Stimulated activated naive CD4-positive, alpha-beta T cell treated with Interleukin-2 at 50 U/mL for 16 hours (primary cell): ENCODE data around the gene APBB2.

Experiments used
- DNase-seq: peaks from one replicate; lab custom pipeline; 2025; lab: John Stamatoyannopoulos, UW

The APBB2 gene

DNA sequence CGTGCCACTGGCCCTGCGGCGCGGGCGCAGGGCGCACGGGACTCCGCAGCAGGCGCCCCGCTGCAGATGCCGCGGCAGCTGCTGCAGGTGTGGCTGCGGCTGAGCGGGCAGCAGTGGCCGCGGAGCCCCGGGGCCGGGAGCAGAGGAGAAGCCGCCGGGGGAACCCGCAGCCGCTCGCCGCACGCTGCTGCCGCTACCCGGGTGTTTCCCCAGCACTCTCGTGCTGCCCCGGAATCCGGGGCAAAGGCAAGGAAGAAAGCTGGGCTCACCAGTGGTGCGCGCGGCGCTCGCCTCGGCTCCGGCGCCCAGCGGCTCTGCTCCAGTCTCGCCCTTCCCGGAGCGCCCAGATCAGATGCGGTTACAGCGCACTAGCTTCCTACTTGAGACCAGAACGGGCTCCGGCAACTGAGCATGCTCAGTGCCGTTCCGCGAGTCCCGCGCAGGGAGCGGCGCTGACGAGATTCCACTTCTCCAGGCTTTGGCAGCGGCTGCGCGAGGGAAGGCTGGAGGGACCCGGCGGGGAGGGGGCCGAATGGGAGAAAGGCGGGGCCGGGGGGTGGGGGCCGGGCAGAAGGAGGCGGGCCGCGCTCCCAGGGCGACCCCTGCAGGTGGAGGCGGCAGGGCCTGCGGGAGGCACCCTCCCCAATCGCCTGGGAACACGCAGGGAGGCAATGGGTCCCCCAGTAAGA lies at the start of gene APBB2:
Gene APBB2 (minus strand): TSS at position 407 of the 689 bp plus-strand sequence. CDS start 181,288 bp downstream, outside the sequence.
- DNase-seq: peak; percentile 12

DNA sequence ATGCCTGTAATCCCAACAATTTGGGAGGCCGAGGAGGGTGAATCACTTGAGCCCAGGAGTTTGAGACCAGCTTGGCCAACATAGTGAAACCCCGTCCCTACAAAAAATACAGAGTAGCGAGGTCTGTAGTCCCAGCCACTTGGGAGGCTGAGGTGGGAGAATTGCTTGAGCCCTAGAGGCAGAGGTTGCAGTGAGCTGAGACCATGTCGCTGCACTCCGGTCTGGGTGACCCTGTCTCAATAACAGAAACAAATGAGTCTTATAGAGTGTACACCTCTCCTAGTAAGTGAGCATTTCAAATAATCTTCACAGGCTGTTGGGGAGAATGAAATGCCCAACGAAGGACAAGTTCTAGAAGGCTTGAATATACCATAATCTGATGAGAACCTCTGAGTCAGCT lies 47.9 kb upstream of the APBB2 start:
- no peak for DNase-seq

DNA sequence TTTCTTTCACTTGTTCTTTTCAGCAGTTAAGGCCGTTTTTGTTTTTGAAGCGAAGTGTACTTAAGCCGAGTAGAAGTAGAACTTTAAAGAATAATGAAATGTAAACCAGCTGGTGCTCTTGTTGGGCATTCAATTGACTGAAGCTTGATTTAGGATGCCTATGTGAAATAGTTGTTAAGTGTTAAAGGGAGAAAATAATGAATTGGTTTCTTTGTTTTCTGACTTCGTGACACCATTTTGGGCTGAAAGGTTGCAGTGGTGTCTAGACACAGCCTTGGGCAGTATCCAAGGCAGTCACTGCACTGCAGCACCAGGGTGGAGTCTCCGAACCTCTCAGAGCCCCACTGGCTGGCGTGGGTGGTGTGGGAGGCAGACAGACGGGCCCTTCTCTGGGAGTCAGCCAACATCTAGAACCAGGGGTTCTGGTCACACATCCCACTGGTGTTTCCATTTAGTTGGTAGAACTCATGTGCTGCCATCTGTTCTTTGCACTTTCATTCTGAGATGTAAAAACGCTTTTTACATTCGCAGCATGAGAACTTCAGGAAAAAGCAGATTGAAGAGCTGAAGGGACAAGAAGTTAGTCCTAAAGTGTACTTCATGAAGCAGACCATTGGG lies 45.9 kb upstream of the APBB2 start:
- DNase-seq: no peak

DNA sequence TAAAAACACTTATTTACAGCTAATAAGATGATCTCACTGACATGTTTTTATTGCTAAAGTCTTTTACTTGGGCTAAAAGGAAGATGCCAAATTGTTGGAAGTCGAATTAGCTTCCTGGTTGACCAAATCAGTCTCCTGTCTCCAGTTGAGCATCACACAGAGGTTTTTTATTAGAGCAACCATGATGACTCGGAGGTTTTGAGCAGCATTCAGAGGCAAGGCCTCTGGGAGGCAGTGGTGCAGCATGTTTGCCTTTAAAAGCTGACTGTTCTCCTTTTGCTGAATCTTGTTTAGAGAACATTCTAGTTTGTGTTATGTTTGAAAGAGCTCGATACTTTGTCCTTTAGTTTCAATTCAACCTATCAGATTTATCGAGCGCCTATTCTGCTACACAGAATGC lies 44.4 kb upstream of the APBB2 start:
- no peak for DNase-seq

DNA sequence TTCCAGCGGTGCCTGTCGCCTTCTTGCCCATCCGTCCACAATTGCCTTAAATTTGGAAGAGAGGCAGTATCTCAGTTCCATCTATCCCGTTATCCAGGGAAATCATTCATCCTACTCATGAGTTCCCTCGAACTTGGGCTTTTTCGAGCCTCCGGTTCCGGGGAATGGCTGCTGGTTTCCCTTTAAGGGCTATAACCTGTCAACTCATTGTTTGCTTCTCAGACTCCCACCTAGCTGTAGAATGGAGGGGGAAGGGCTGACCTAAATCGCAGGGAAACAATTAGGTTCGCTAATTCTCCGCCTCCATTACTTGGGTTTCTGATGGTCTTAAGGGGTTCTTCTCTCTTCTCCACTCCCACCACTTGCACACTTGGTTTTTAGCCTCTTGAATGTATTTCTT lies 43.6 kb upstream of the APBB2 start:
- DNase-seq: no peak

DNA sequence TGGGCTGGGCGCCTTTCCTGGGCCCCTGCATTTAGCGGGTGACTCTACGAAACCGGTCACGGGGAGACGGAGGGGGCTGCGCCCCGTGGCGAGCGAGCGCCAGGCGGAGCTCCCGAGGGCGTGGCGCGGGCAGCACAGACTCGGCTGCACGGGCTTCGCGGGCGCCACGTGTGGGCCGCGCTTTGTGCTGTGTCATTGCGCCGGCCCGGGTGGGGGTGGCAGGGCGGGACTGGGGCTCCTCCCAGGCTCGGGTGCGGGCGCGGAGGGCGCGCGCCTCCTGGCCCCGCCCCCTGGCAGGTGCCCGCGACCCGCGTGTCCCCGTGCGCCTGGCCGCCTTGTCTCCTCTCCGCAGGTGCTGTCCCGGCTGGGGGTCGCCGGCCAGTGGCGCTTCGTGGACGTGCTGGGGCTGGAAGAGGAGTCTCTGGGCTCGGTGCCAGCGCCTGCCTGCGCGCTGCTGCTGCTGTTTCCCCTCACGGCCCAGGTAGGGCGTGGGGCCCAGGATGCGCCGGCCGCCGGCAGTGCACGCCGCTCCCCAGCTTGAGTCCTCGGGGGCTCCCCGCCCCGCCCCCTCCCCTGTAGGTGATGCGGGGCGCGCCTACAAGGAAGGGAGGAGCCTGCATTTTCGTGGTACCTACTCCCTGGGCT lies 43.0 kb upstream of the APBB2 start:
- DNase-seq: peak; percentile 28

DNA sequence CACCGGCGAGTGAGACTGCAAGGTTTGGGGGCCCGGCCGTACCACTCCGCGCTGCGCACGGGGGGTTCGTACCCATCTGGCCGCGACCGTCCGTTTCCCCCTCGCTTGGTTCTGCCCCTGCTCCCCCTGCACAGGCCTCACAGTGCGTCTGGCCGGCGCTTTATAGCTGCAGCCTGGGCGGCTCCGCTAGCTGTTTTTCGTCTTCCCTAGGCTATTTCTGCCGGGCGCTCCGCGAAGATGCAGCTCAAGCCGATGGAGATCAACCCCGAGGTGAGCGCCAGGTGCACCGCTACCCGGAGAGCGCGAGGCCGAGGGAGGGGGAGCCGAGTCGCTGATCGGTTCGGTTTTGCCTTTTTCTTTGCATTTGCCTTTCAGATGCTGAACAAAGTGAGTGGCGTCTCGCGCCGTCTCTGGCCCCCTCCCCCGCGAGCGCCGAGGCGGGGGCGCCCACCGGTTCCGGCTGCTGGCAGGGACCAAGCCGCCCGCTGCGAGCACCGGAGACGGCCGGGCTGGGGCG lies 42.5 kb upstream of the APBB2 start, which contains the start of gene UCHL1:
Gene UCHL1 (plus strand): TSS at position 189 of the 517 bp plus-strand sequence. CDS start 49 bp downstream, at position 238.
- DNase-seq: no peak

DNA sequence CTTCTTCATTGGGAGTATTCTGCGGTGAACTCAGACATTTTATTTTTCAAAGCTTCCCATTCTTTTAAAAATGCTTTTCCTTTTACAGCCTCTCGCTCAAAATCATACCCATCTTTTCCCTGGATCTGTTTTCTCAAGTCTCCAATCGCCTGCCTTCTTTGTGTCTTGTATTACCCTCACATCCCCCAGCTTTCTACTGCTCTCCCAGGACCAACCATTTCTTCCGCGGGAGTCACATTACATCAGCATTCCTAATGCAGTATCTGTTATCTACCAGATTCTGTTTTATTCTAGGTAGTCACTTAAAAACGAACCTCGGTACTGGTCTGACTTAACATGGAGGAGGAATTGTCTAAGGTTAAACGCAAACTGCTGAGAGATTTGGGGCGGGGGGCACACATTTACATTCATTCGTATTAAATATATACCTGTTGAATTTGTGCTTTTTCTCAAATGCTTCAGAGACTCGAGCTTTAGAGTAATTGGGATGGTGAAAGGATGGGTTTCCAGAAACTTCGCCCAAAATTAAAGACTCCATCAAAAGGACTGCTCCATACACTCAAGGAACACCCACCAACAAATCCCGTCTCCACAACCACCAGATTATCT lies 41.9 kb upstream of the APBB2 start:
- no peak for DNase-seq

DNA sequence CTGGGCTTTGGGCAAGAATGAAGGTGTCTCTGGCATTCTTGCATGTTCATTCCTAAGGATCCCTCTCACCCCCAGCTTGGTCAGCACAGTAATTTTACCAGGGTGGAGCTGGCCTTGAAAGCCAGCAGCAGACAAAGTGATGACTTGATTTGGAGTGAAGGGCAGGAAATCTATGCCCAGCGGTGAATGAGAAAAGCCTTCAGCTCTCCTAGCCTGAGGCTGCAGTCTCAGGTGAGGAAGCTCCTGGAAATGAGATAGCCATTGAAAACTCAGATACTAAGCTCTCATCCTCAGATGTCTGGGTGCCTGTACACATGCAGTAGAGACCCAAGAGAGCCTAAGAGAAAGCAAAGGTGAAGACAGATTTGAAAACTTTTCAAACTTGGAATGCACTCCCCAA lies 31.6 kb upstream of the APBB2 start:
- DNase-seq: no peak

DNA sequence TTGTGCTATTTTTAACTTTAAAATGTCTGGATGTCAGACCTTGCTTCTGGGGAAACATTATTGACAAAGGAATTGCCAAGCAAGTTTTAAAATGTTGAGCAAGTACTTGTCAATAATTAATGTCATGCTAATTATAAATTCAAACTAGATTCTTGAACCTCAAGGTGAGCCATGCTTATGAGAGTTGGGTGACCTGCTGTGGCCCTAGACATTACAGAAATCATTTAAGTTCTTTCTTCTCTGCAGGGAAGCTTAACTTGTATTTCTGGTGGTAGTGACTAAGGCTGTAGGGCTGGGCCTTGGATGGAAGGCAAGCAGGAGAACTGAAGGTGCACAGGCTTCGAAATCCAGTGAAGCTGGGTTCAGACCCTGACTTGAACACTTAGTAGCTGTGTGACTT lies 27.6 kb upstream of the APBB2 start:
- no peak for DNase-seq

DNA sequence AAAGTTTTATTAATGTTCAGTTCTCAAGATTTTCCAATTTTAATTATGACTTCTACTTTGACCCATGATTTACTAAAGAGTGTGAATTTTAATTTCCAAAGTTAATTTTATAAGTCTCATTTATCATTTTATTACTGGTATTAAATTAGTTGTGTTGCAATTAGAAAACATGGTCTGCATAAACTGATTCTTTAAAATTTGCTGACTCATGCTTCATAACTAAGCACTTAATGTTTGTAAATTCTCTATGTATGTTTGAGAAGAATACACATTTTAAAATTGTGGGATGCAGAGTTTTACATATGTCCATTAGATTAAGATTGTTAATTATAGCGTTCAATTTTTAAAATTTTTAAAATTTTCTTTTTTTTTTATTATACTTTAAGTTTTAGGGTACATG lies 22.2 kb upstream of the APBB2 start:
- no peak for DNase-seq

DNA sequence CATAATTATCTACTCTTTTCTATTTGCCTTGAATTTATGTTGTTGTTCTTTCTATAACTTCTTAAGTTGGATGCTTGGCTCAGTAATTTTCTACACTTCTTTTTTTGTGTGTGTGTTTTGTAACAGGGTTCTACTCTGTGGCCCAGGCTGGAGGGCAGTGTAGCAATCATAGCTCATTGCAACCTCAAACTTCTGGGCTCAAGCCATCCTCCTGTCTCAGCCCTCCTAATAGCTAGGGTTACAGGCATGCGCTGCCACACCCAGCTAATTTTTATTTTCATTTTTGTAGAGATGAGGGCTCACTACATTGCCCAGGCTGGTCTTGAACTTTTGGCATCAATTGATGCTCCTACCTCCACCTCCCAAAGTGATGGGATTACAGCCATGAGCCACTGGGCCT lies 21.7 kb upstream of the APBB2 start:
- DNase-seq: no peak

DNA sequence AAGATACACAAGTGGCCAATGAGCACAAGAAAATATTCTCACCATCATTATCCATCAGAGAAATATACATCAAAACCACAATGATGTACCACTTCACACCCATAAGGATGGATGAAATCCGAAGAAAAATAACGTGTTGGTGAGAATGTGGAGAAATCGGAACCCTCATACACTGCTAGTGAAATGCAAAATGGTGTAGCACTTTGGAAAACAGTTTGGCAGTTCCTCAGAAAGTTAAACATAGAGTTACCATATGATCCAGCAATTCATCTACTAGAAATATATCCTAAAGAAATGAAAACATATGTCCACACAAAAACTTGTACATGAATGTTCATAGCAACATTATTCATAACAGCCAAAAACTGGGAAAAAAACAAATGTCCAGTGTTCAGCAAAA lies 18.5 kb upstream of the APBB2 start:
- no peak for DNase-seq

DNA sequence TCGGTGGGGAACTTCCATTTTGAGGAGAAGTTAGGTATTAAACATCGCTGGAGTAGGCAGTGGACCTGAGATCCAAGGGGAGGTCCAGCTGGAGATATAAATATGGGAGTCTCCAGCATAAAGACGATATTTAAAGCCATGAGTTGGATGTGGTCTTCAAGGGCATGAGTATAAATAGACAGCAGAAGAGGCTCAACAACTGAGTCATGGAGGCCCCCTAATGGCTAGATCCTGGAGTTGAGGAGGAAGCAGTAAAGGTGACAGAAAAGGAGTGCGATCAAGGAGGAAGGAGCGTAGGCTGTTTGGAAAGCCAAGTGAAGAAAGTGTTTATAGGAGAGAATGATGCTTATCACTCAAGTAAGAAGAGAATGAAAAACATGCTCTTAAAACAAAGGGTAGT lies 18.1 kb upstream of the APBB2 start:
- no peak for DNase-seq

DNA sequence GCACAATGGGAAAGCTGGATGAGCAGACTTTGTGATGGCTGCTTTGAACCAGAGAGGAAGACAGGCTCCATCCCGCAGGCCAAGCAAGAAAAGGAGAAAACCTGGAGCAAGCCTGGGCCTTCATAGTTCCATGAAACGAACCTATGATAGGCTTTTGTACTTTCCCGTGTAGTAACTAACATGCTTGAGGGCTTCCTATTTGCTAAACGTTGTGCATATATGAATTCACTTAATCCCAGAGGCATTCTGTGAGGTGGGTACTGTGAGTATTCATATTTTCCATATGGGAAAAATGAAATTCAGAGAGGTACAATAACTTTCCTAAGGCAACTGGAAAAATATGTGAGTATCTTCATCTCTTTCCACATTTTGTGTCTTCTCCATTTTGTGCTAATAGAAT lies 13.6 kb upstream of the APBB2 start:
- DNase-seq: no peak

DNA sequence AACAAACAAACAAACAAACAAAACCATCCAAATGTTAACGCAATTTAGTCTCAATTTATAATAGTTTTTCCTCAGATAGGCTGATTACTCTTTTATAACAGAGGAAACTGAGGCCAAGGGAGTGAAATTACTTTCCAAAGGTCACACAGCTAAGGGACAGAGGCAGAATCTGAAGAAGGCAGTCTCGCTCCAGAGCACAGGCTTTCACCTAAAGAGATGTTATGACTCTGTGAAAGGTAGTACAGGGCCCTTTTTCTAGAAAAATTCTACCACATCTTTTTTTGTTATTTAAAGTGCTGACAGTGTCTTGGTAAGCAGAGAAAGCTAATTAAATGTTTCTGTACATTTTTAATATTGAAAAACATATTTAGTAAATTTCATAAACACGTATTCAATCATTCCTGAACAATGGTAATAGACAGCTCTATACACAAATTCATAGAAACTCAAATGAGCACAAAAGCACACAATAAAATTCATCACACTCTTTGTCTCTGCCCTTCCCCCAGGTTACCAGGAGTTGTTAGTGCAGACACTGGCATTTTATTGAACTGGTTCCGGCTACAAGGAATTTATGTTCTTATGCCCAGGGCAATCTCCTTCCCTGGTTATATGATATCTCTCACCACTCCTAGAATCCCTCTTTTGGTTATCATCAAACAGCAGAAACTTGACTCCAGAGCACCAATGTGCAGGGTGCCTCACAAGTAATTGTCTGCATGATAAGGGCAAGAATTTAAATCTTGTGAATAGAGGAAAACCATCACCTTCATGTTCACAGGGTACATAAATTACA lies 7.7 kb upstream of the APBB2 start:
- DNase-seq: no peak

DNA sequence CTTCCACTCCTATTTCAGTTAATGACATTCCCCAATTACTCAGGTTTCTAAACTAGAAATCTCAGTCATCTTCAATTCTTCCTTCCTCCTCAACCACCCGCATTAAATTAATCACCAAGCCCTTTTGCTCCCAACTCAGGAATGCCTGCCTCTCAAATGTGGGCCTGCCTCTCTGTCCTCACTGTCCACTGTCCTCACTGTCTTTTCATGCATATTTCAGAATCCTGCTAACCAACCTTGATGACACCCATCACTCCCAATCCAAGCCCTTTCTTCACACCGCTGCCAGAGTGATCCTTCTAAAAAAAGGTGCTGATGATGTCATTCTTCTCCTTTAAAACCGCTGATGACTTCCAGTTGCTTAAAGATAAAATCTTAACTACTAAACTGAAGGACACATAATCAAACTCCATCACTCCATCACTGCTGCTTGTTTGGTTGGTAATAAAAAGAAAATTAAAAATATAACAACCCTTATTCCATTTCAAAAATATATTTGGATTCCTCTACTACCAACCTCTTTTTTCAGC lies 5.1 kb upstream of the APBB2 start:
- no peak for DNase-seq

DNA sequence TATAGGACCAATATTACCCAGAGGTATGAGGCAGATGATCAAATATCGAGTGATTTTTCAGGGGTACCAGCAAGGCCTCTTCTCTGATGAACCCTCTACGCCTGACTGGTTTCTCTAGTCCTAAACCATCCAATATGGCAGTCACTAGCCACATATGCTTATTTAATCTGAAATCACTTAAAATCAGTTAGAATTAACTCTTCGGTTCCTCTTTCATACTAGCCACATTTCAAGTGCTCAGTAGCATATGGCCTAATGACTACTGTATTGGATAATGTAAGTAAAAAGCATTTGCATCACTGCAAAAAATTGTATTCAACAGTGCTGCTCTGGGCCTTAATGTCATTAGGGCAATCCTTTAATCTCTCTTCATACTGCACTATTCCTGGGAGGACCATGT lies 4.4 kb upstream of the APBB2 start:
- DNase-seq: no peak

DNA sequence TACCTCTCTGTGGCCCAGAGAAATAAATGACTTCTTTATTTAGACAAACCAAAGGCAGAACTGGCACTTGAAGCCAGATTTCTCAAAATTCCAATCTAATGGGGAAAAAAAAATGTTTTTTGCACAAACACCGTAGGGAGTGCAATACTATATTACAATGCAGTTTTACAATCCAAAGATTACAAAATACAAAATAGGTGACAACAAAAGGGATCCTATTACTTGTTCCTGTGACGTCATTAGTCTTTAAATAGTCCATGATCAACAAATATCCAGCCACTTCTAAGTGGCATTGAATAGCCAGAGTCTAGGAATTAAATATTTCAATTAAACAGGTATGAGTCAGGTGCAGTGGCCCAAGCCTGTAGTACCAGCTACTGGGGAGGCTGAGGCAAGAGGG lies 3.0 kb upstream of the APBB2 start:
- DNase-seq: no peak

DNA sequence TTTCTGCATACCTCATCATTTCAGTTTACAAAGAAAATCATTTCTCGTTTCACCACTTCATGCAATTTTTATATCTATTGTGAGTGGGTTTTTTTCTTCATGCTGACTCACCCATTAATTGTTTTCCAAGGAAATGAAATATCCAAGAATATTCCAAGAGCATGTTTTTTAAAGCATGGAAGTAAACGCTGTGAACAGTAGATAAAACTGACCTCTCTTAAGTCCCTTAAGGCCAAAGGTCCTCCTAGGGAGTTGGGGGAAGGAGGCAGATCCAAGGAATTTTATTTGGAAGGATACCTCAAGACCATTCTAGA lies 2.6 kb upstream of the APBB2 start:
- no peak for DNase-seq

DNA sequence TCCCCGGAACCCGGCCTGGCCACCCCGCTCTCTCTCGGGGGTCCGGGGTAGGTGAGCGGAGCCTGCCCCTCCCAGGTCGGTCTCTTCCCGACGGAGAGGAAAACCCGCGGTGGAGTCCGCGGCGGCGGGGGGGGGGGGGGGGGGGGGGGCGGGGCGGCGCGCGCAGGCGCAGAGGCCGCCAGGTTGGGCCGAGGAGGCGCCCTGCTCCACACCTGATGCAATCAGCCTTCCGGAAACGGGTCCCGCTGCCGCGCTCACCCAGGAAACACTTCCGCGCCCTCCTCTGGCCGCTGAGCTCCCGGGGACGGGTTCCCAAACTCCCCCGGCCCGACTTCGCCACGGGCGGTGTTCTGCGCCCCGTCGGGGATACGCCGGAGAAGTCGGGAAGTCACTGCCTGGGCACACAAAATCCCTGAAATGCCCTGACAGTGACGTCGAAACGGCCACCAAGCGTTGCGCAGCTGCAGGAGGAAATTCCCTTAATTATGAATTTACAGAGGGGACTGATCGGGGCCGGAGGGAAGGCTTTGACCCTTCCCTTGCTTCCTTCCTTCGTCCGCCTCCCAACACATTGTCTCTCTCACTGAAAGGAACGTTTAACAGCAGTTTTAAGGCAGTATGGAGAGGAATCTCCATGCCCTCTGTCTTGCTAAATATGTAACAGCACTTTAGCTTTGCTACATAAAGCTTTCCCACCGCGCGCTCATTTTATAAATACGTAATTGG lies 2.1 kb upstream of the APBB2 start:
- peak; percentile 27 for DNase-seq
